Measurements from ENCODE around the gene DPP7.
A peak's percentile ranks its signal among the peaks of the same experiment; 100 is the strongest.

DPP7 gene

GRCh38 chr9:137130176-137130755 is 15.7 kb upstream of the DPP7 start:
- H3K27ac ChIP-seq, result peak overlapping the region; percentile 98
- no peak for TF ChIP-seq CTCF (conservative IDR thresholded peaks at IDR 0.05)

- peak overlapping the region; percentile 98 for H3K27ac ChIP-seq
- TF ChIP-seq CTCF (conservative IDR thresholded peaks at IDR 0.05), result no peak
These were observed 15.1 kb upstream of the DPP7 start for GRCh38 chr9:137129456-137130175.

GRCh38 chr9:137128862-137129455 is 14.4 kb upstream of the DPP7 start:
- no peak for TF ChIP-seq CTCF (conservative IDR thresholded peaks at IDR 0.05)
- peak overlapping the region; percentile 98 for H3K27ac ChIP-seq

- no peak for TF ChIP-seq CTCF (conservative IDR thresholded peaks at IDR 0.05)
- peak overlapping the region; percentile 98 for H3K27ac ChIP-seq
These were observed 13.8 kb upstream of the DPP7 start for GRCh38 chr9:137128158-137128861.

- H3K27ac ChIP-seq, result peak overlapping the region; percentile 98
These were observed 13.0 kb upstream of the DPP7 start for GRCh38 chr9:137127301-137128157.

GRCh38 chr9:137126786-137127185 is 12.3 kb upstream of the DPP7 start:
- peak overlapping the region; percentile 98 for H3K27ac ChIP-seq
- TF ChIP-seq CTCF (conservative IDR thresholded peaks at IDR 0.05), result no peak

More at GRCh38 chr9:137127301-137128157, 13.0 kb upstream of the DPP7 start:
- no peak for TF ChIP-seq CTCF (conservative IDR thresholded peaks at IDR 0.05)

- H3K27ac ChIP-seq, result peak overlapping the region; percentile 44
These were observed 9.5 kb upstream of the DPP7 start for GRCh38 chr9:137123952-137124462.

Data from VCaP (cell line).